ENCODE measurements around the gene CCDC122. TPM values are rescaled to one million over a fixed set of nuclear protein-coding genes. Genes with fewer than 3 reads are reported as not detected.

The CCDC122 gene
- total RNA-seq, 1 donor, result 11.2 TPM

DNA sequence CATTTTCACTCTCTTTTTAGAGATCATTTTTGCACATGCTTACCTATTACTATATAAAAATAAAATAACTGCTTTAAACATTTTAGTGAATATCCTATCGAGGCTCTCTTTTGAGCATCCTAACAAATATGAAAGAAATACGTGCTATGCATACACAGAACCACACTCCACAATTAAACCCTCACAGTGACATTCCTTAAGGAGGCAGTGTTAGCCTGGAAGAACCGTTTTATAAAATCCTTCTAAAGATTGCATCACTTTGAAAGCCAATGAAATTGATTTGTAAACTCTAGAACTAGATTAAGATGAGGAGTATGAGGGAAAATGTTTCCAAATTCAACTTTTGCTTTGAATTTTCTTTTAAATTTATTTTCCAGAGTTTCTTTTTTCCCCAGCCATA is 81.7 kb downstream of the CCDC122 start:
- peak; percentile 68 for DNase-seq (ENCODE audit: low read depth)
- no peak overlapping the region for H3K4me3 ChIP-seq (ENCODE audit: low read depth, low read length)
- TF ChIP-seq, protein P1, sequence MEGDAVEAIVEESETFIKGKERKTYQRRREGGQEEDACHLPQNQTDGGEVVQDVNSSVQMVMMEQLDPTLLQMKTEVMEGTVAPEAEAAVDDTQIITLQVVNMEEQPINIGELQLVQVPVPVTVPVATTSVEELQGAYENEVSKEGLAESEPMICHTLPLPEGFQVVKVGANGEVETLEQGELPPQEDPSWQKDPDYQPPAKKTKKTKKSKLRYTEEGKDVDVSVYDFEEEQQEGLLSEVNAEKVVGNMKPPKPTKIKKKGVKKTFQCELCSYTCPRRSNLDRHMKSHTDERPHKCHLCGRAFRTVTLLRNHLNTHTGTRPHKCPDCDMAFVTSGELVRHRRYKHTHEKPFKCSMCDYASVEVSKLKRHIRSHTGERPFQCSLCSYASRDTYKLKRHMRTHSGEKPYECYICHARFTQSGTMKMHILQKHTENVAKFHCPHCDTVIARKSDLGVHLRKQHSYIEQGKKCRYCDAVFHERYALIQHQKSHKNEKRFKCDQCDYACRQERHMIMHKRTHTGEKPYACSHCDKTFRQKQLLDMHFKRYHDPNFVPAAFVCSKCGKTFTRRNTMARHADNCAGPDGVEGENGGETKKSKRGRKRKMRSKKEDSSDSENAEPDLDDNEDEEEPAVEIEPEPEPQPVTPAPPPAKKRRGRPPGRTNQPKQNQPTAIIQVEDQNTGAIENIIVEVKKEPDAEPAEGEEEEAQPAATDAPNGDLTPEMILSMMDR (IDR thresholded peaks at IDR 0.05; ENCODE audit: insufficient read depth, low read length), result peak; percentile 45

DNA sequence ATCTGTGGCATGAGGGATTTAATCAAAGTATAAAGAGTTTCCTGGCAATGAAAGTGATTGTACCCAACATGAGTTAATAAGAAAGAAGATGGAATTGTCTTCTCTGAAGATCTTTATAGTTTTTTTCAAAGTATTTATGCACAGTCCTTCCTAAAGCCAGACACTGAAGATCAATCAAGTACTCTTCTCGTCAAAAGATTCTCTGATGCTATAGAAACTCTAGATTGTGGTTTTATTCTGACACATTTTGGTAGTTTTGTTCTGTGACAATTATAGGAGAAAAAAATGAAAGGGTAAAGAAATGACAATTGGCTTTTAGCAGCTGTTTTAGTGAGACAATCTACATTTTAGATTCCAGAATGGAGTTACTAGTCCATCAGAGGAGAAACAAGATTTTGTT is 82.4 kb downstream of the CCDC122 start:
- no peak overlapping the region for H3K4me3 ChIP-seq (ENCODE audit: low read depth, low read length)
- DNase-seq (ENCODE audit: low read depth), result no peak
- TF ChIP-seq, protein P1 (IDR thresholded peaks at IDR 0.05; ENCODE audit: insufficient read depth, low read length), result no peak

DNA sequence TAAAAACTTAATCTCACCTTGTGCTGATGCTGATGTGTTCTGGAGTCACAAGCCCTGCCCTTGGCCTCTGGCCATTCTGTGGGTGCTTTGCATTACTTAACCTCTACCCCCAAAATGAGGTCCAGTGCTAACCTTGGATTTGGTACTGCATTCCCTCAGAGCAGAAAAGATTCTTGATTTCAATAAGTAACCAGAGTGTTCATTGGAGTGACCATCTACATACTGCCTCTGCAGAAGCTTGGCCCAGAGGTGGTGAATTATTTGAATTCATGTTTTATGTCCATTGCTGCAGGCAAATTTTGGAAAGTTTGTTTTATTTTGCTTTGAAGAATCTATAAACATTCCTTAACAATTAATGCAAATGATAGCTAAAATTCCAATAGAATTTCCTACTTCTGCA is 85.1 kb downstream of the CCDC122 start:
- no peak for DNase-seq (ENCODE audit: low read depth)
- TF ChIP-seq, protein P1 (IDR thresholded peaks at IDR 0.05; ENCODE audit: insufficient read depth, low read length), result no peak
- no peak overlapping the region for H3K4me3 ChIP-seq (ENCODE audit: low read depth, low read length)

DNA sequence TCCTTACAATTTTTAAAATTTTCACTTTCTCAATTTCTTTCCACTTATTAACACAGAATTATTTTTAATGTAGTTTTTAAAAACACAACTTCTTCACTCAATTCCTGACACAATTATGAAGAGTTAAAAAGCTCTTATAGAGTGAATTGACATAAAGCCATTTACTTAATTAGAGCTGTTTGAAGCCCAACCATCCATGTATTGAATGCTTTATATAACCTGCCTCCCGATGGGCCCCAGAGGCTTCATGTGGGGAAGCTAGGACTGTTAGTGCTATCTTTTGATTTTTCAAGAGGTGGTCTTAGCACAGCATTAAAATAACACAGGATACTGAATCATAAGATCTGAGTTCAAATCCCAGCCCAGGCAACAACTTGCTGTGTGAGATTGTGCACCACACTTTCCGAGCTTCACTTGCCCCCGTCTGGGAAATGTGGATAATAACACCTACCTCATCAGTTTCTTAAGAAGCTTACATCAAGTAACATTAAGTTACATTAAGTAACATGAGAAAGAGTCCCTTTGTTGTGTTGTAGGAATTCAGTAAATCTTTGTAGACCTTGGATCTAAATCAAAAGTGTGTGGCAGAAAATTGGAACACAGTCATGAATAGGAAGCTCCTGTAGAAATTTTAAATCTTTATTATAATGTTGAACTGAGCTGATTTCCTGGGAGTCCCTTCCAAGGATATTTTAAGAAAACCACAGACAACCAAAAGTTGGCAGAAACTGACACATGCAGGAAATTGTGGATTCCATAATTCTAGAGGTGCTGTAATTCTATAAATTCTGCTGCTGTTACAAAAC is 87.3 kb downstream of the CCDC122 start:
- TF ChIP-seq, protein P1 (IDR thresholded peaks at IDR 0.05; ENCODE audit: insufficient read depth, low read length), result no peak
- H3K4me3 ChIP-seq (ENCODE audit: low read depth, low read length), result no peak overlapping the region
- peak; percentile 83 for DNase-seq (ENCODE audit: low read depth)

DNA sequence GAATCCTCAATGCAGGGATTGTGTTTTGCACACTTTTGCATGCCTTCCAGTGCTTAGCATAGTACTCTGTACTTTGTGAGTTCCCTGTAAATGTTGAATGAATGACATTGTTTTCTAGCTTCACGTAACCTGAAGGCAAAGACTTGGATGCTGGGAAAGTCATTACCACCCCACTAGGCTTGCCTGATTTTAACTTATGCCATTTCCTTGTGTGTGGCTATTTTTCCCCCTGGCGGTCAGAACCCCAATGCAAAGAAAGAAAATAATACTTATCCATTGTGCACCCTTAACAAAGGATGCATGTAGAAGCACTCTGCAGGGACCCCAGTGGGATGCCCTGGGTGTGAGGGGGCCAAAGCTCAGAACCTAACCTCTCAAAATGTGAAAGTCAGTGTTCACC is 91.5 kb downstream of the CCDC122 start:
- H3K4me3 ChIP-seq (ENCODE audit: low read depth, low read length), result peak overlapping the region; percentile 75

DNA sequence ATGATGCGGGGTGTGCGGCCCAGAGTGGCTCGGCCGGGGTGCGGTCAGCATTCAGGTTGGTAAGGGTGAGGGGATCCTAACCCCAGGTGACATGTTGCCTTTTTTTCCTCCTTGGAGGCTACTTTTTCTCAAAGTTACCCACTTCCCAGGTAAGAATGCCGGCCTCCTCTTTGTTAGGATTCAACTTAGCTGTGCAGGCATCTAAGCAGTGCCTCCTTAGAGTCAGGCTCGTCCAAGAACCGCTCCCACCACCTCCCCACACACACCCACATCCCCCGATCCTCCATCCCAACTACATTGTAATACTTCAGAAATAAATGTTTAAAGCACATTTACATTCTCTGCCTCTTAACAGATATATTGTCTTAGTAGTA is 92.0 kb downstream of the CCDC122 start:
- DNase-seq (ENCODE audit: low read depth), result no peak
- peak overlapping the region; percentile 75 for H3K4me3 ChIP-seq (ENCODE audit: low read depth, low read length)
- TF ChIP-seq, protein P1 (IDR thresholded peaks at IDR 0.05; ENCODE audit: insufficient read depth, low read length), result no peak

More for the DNA sequence above, 91.5 kb downstream of the CCDC122 start:
- TF ChIP-seq, protein P1 (IDR thresholded peaks at IDR 0.05; ENCODE audit: insufficient read depth, low read length), result peak; percentile 58
- DNase-seq (ENCODE audit: low read depth), result peak; percentile 70
